ENCODE data around the gene HMOX1. TPM values are rescaled to one million over a fixed set of nuclear protein-coding genes. Genes with fewer than 3 reads are reported as not detected.

Gene HMOX1
- total and polyA plus RNA-seq, 2 of the 13 experiments (the other 11 are each of a cell fraction or from before 2014, with no cell fraction given) = 53.6 to 67.4 TPM

DNA sequence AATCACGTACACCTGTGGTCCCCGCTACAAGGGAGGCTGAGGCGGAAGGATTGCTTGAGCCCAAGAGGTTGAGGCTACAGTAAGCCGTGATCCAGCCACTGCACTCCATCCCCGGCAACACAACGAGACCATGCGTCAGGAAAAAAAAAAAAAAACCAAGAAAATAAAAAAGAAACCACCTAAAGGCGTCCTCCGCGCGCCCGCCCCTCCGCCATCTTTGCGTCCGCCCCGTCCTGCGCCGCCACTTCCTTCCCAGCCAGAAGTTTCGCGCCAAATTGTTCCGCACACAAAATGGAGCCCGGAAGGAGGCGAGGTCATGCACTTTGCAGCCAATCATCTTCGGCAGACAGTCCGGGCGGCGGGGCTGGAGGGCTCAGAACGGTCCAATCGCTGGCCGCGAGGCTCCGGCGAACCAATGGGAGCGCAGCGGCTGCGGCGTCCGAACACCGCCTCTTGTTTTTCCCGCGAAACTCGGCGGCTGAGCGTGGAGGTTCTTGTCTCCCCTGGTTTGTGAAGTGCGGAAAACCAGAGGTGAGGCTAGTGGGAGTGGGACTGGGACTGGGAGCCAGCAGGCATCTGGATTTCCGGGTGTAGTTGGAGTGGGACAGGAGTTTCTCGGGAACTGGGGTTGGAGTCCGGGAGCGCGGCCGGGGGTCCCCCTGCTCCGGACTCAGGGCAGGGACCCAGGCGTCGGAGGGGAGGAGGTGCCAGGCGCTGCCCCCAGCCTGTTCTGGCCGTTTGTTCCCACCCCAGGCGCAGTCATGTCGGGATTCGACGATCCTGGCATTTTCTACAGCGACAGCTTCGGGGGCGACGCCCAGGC, 19.0 kb downstream of the HMOX1 start, which contains the start of gene MCM5 (continued):
- TF ChIP-seq, protein P1, sequence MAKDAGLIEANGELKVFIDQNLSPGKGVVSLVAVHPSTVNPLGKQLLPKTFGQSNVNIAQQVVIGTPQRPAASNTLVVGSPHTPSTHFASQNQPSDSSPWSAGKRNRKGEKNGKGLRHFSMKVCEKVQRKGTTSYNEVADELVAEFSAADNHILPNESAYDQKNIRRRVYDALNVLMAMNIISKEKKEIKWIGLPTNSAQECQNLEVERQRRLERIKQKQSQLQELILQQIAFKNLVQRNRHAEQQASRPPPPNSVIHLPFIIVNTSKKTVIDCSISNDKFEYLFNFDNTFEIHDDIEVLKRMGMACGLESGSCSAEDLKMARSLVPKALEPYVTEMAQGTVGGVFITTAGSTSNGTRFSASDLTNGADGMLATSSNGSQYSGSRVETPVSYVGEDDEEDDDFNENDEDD (CRISPR knock-in tag; IDR thresholded peaks at IDR 0.05; ENCODE audit: borderline replicate concordance) = peak; percentile 98
- TF ChIP-seq ZSCAN9 (CRISPR knock-in tag; IDR thresholded peaks at IDR 0.05; ENCODE audit: borderline replicate concordance) (peak; percentile 68; the same call in 1 of the 2 replicates), ZFP82 (CRISPR knock-in tag; IDR thresholded peaks at IDR 0.05; ENCODE audit: borderline replicate concordance) (no peak), CREM (IDR thresholded peaks at IDR 0.05) (peak; percentile 67), CREM (CRISPR knock-in tag; IDR thresholded peaks at IDR 0.05) (no peak), ZNF737 (CRISPR knock-in tag; IDR thresholded peaks at IDR 0.05; ENCODE audit: borderline replicate concordance) (no peak), ZNF652 (CRISPR knock-in tag; IDR thresholded peaks at IDR 0.05; ENCODE audit: borderline replicate concordance, low read depth) (no peak), ZNF232 (CRISPR knock-in tag; IDR thresholded peaks at IDR 0.05; ENCODE audit: borderline replicate concordance) (peak; percentile 73), KLF16 (CRISPR knock-in tag; IDR thresholded peaks at IDR 0.05) (peak in 1 of 2 experiments; percentile 33; a peak in 1 of 4 replicates), SMC3 (IDR thresholded peaks at IDR 0.05; ENCODE audit: low read length) (no peak), CBX2 (IDR thresholded peaks at IDR 0.05; ENCODE audit: low read depth, low read length) (no peak), CBX2 (CRISPR knock-in tag; IDR thresholded peaks at IDR 0.05; ENCODE audit: low read depth) (no peak), REXO4 (CRISPR knock-in tag; IDR thresholded peaks at IDR 0.05; ENCODE audit: borderline replicate concordance) (no peak), SRSF1 (optimal IDR thresholded peaks at IDR 0.05; ENCODE audit: low read depth, low read length) (peak; percentile 68)
- TF ChIP-seq, protein P2, sequence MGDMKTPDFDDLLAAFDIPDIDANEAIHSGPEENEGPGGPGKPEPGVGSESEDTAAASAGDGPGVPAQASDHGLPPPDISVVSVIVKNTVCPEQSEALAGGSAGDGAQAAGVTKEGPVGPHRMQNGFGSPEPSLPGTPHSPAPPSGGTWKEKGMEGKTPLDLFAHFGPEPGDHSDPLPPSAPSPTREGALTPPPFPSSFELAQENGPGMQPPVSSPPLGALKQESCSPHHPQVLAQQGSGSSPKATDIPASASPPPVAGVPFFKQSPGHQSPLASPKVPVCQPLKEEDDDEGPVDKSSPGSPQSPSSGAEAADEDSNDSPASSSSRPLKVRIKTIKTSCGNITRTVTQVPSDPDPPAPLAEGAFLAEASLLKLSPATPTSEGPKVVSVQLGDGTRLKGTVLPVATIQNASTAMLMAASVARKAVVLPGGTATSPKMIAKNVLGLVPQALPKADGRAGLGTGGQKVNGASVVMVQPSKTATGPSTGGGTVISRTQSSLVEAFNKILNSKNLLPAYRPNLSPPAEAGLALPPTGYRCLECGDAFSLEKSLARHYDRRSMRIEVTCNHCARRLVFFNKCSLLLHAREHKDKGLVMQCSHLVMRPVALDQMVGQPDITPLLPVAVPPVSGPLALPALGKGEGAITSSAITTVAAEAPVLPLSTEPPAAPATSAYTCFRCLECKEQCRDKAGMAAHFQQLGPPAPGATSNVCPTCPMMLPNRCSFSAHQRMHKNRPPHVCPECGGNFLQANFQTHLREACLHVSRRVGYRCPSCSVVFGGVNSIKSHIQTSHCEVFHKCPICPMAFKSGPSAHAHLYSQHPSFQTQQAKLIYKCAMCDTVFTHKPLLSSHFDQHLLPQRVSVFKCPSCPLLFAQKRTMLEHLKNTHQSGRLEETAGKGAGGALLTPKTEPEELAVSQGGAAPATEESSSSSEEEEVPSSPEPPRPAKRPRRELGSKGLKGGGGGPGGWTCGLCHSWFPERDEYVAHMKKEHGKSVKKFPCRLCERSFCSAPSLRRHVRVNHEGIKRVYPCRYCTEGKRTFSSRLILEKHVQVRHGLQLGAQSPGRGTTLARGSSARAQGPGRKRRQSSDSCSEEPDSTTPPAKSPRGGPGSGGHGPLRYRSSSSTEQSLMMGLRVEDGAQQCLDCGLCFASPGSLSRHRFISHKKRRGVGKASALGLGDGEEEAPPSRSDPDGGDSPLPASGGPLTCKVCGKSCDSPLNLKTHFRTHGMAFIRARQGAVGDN (CRISPR knock-in tag; IDR thresholded peaks at IDR 0.05) = peak; percentile 88
- TF ChIP-seq, protein P3, sequence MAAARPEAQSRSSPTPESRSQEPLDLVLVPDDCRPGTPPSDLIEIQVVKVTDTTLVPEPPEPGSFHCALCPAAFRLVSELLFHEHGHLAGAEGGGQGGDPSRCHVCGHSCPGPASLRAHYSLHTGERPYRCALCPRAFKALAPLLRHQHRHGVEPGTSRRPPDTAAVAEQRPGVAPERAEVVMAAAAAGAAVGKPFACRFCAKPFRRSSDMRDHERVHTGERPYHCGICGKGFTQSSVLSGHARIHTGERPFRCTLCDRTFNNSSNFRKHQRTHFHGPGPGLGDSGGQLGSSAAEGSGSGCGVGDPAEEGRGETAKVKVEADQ (CRISPR knock-in tag; IDR thresholded peaks at IDR 0.05; ENCODE audit: borderline replicate concordance) = no peak
- TF ChIP-seq, protein P4, sequence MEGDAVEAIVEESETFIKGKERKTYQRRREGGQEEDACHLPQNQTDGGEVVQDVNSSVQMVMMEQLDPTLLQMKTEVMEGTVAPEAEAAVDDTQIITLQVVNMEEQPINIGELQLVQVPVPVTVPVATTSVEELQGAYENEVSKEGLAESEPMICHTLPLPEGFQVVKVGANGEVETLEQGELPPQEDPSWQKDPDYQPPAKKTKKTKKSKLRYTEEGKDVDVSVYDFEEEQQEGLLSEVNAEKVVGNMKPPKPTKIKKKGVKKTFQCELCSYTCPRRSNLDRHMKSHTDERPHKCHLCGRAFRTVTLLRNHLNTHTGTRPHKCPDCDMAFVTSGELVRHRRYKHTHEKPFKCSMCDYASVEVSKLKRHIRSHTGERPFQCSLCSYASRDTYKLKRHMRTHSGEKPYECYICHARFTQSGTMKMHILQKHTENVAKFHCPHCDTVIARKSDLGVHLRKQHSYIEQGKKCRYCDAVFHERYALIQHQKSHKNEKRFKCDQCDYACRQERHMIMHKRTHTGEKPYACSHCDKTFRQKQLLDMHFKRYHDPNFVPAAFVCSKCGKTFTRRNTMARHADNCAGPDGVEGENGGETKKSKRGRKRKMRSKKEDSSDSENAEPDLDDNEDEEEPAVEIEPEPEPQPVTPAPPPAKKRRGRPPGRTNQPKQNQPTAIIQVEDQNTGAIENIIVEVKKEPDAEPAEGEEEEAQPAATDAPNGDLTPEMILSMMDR (CRISPR knock-in tag; IDR thresholded peaks at IDR 0.05) = no peak
- TF ChIP-seq, protein P5, sequence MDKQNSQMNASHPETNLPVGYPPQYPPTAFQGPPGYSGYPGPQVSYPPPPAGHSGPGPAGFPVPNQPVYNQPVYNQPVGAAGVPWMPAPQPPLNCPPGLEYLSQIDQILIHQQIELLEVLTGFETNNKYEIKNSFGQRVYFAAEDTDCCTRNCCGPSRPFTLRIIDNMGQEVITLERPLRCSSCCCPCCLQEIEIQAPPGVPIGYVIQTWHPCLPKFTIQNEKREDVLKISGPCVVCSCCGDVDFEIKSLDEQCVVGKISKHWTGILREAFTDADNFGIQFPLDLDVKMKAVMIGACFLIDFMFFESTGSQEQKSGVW (CRISPR knock-in tag; IDR thresholded peaks at IDR 0.05; ENCODE audit: borderline replicate concordance) = no peak
- TF ChIP-seq, protein P6, sequence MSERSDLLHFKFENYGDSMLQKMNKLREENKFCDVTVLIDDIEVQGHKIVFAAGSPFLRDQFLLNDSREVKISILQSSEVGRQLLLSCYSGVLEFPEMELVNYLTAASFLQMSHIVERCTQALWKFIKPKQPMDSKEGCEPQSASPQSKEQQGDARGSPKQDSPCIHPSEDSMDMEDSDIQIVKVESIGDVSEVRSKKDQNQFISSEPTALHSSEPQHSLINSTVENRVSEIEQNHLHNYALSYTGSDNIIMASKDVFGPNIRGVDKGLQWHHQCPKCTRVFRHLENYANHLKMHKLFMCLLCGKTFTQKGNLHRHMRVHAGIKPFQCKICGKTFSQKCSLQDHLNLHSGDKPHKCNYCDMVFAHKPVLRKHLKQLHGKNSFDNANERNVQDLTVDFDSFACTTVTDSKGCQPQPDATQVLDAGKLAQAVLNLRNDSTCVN (CRISPR knock-in tag; IDR thresholded peaks at IDR 0.05; ENCODE audit: borderline replicate concordance) = no peak
